ENCODE data around the gene LUM. TPM values are rescaled to one million over a fixed set of nuclear protein-coding genes. Genes with fewer than 3 reads are reported as not detected.

Gene LUM
- total RNA-seq, 2 donors from 2014 or later, result not detected

DNA sequence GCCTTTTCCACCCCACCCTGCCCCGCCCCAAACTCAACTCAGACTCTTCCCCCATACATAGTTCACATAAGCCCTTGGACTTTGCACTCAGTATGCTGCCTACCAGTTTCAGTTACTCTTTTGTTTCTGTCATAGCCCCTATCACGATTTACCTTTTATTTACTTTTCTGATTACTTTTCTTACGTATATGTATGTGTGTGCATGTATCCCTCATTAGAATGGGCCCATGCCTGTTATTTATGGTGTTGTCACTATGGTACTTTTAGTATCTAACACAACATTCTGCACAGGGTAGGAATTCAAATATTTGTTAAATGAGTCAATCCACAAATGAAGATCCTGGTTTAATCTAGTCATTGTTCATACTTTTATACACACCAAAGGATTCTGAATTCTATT lies 16.5 kb upstream of the LUM start:
- H3K27me3 Mint-ChIP-seq, result no peaks in the 10 kb centered on the region
- no peak overlapping the region for H3K4me3 Mint-ChIP-seq
- H3K9me3 ChIP-seq (ENCODE audit: control insufficient read depth, low read length, poor library complexity, severe bottlenecking), result no peaks in the 10 kb centered on the region
- no peaks in the 10 kb centered on the region for H3K4me1 Mint-ChIP-seq
- H3K27ac Mint-ChIP-seq, result no peak overlapping the region
- DNase-seq, result no peak
- ATAC-seq, result no peak
- no peaks in the 10 kb centered on the region for H3K36me3 Mint-ChIP-seq (ENCODE audit: low read depth)

DNA sequence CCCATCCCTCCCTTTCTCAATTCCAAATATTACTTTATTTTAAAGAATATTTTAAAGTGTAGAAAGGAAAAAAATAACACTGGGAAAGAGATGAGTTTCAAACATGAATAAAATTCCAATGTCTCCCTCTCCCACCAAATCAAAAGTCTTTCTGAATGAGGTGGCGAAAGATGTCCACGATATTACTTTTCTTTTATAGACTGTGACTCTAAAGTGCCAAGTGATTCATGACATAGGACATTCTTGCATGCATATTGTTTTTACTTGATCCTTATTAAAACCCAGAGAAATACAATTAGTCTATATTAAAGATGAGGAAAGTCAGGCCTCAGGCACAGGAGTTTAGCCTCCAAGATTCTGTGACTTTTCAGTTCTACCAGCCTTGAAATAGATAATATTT lies 16.0 kb upstream of the LUM start:
- no peak for DNase-seq
- no peaks in the 10 kb centered on the region for H3K27me3 Mint-ChIP-seq
- no peak overlapping the region for H3K4me3 Mint-ChIP-seq
- no peaks in the 10 kb centered on the region for H3K4me1 Mint-ChIP-seq
- H3K36me3 Mint-ChIP-seq (ENCODE audit: low read depth), result no peaks in the 10 kb centered on the region
- H3K9me3 ChIP-seq (ENCODE audit: control insufficient read depth, low read length, poor library complexity, severe bottlenecking), result no peaks in the 10 kb centered on the region
- ATAC-seq, result no peak
- H3K27ac Mint-ChIP-seq, result no peak overlapping the region

GRCh38 chr12:91126516-91126915 lies 15.2 kb upstream of the LUM start:
- H3K36me3 Mint-ChIP-seq (ENCODE audit: low read depth), result no peaks in the 10 kb centered on the region
- no peaks in the 10 kb centered on the region for H3K27me3 Mint-ChIP-seq
- ATAC-seq (no peak), DNase-seq (no peak)
- no peaks in the 10 kb centered on the region for H3K4me1 Mint-ChIP-seq
- no peaks in the 10 kb centered on the region for H3K9me3 ChIP-seq (ENCODE audit: control insufficient read depth, low read length, poor library complexity, severe bottlenecking)
- H3K4me3 Mint-ChIP-seq, result no peak overlapping the region
- no peak overlapping the region for H3K27ac Mint-ChIP-seq

DNA sequence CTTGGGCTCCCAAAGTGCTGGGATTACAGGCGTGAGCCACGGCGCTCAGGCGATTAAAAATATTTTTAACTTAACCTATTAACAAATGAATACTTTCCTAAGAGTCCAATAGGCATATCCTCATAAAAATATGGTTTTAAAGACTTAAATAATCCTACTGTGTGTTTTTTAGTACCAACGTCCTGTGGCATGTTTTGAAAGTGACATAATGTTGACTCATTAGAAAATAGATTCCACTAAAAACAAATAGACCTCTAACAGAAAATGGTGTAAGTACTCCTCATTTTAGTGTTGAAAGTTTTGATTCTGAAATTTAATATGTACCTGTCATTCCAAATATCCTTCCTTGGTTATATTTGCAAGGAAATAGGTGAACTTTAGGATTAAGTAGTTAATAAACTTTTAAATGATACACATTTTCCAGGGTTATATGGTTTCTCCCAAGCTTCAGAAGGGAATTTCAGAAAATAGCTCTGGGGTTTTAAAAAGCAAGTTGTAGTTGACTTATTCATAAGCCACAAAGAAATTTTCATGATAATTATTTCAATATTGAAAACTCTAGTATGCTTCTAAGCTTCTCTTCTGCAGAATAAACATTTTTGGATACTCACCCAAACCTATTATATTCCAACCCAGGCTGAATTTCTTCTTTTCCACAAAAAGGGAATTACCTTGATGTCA lies 12.1 kb upstream of the LUM start:
- Mint-ChIP-seq H3K36me3 (ENCODE audit: low read depth) (no peaks in the 10 kb centered on the region), H3K4me1 (no peaks in the 10 kb centered on the region), H3K27me3 (no peaks in the 10 kb centered on the region), H3K4me3 (no peak overlapping the region), H3K27ac (no peak overlapping the region)
- no peaks in the 10 kb centered on the region for H3K9me3 ChIP-seq (ENCODE audit: control insufficient read depth, low read length, poor library complexity, severe bottlenecking)
- DNase-seq (no peak), ATAC-seq (no peak)

GRCh38 chr12:91120781-91121180 lies 9.5 kb upstream of the LUM start:
- no peak for ATAC-seq
- Mint-ChIP-seq H3K27ac (no peak overlapping the region), H3K4me1 (no peaks in the 10 kb centered on the region), H3K4me3 (no peak overlapping the region), H3K27me3 (no peaks in the 10 kb centered on the region), H3K36me3 (ENCODE audit: low read depth) (no peaks in the 10 kb centered on the region)
- no peak for DNase-seq
- H3K9me3 ChIP-seq (ENCODE audit: control insufficient read depth, low read length, poor library complexity, severe bottlenecking), result no peaks in the 10 kb centered on the region

DNA sequence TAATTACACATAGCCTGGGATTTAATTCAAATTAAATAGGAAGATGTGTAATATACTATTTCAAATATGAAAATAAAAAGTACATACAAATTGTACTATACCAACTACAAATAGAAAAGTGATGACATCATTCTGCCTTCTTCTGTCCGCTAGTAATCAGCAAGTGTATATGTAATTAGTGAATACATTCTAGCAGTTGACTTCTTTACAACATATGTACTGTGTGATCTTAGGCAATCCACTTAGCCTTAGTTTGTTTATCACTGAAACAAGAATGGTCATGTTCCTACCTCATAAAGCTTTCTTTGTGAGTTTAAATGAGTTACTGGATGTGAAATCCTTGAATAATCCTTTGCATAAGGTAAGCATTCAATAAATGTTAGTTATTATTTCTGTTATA lies 7.8 kb upstream of the LUM start:
- no peaks in the 10 kb centered on the region for H3K9me3 ChIP-seq (ENCODE audit: control insufficient read depth, low read length, poor library complexity, severe bottlenecking)

DNA sequence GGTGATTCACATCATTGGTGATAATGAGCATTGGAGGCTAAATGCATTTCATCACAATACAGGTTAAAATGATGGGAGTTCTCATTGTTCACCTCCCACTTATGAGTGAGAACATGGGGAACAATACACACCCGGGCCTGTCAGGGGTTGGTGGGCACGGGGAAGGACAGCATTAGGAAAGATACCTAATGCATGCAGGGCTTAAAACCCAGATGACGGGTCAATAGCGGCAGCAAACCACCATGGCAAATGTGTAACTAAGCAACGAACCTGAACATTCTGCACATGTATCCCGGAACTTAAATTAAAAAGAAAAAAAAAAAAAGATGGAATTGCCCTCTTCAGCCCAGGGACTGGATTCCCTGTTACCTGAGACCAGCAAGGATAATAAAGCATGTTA lies 2.3 kb upstream of the LUM start:
- no peak overlapping the region for H3K4me3 Mint-ChIP-seq
- no peak overlapping the region for H3K27ac Mint-ChIP-seq
- ATAC-seq (no peak), DNase-seq (no peak)
- no peaks in the 10 kb centered on the region for H3K36me3 Mint-ChIP-seq (ENCODE audit: low read depth)
- no peaks in the 10 kb centered on the region for H3K27me3 Mint-ChIP-seq
- H3K9me3 ChIP-seq (ENCODE audit: control insufficient read depth, low read length, poor library complexity, severe bottlenecking), result no peaks in the 10 kb centered on the region
- H3K4me1 Mint-ChIP-seq, result no peaks in the 10 kb centered on the region

More for the DNA sequence above, 7.8 kb upstream of the LUM start:
- Mint-ChIP-seq H3K27ac (no peak overlapping the region), H3K36me3 (ENCODE audit: low read depth) (no peaks in the 10 kb centered on the region), H3K27me3 (no peaks in the 10 kb centered on the region), H3K4me1 (no peaks in the 10 kb centered on the region), H3K4me3 (no peak overlapping the region)
- no peak for DNase-seq
- no peak for ATAC-seq

DNA sequence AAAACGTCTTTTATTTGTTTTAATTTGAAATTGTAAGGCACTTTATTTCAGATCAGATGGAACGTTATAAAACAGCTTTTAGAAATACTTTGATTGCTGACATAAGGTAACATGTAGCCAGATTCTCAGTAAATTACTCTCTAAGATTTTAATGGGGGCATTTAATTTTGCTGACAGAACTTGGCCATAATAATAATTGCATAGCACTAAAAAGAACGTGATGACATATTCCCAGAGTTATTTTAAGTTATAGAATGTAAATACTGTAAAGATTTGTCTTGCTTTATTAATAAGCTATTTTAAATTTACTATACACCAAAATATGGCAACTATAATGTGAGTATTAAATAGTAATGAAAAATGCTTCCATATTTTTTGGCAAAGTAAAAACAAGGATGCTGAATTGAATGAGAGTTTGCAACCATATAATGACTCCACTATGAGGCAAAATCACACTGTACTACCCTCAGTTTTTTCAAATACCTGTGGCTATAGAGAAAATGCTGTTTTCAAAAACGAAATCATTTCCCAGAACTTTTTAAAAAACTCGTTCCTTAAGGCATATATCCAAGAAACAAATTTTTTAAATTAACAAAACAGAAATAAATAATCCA lies 876 bp downstream of the LUM start:
- H3K27me3 Mint-ChIP-seq, result peaks cover 12% of the 10 kb centered on the region
- no peak overlapping the region for H3K27ac Mint-ChIP-seq
- no peaks in the 10 kb centered on the region for H3K36me3 Mint-ChIP-seq (ENCODE audit: low read depth)
- H3K4me1 Mint-ChIP-seq, result no peaks in the 10 kb centered on the region
- H3K4me3 Mint-ChIP-seq, result no peak overlapping the region
- no peaks in the 10 kb centered on the region for H3K9me3 ChIP-seq (ENCODE audit: control insufficient read depth, low read length, poor library complexity, severe bottlenecking)
- ATAC-seq (no peak), DNase-seq (no peak)

DNA sequence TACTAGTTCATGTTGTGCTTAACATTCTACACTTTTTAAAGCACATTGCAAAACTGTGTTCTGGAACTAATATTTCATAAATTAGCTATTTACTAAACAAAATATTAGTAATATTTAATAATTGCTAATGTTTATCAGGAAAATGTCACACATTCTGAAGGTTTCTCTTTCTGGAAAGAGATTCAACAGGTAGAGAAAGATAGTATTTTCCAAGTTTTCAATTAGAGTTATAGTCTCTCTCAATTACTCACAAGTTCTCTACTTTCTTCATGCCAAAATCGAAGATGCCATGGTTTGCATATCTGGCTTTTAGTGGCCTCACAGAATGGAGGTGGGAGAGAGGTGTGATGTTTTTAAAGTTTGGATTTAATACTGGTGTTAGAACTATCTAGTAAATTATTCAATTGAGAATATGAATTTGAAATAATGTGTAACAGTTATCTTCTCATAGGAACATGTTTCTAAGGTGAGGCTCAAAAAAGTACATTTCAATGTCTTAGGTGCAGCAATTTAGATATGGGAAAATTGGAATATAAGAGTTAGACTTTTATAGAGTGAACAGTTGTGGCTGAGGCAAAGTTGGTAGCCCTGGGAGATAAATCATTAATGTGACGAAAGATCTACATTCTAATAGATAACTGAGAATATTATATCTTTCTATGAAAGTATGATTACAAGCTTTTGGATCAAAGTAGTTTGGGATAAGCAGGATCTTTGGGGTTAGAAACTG lies 1.5 kb downstream of the LUM start:
- Mint-ChIP-seq H3K36me3 (ENCODE audit: low read depth) (no peaks in the 10 kb centered on the region), H3K27ac (no peak overlapping the region), H3K4me3 (no peak overlapping the region), H3K4me1 (no peaks in the 10 kb centered on the region), H3K27me3 (peaks cover 12% of the 10 kb centered on the region)
- ATAC-seq (no peak), DNase-seq (no peak)
- H3K9me3 ChIP-seq (ENCODE audit: control insufficient read depth, low read length, poor library complexity, severe bottlenecking), result no peaks in the 10 kb centered on the region

DNA sequence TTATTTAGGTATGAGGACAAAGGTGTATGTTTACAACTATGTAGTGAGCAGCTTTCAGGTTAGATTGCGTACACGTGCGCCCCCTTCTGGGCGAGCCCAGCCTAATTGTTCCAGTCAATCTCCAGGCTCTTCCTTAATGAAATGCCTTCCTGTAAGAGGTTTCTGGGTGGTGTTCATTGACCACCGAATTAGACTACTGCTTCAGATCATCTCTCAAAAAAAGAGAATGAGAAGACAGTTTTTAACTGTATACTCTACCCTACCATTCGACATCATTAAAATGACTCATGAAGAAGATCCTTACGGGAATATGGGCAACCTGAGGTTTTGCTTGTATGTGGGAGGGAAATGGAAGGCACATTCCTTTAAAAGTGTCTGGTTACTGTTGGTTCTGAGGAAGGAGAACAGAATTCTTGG lies 2.1 kb downstream of the LUM start:
- no peak overlapping the region for H3K4me3 Mint-ChIP-seq
- no peaks in the 10 kb centered on the region for H3K9me3 ChIP-seq (ENCODE audit: control insufficient read depth, low read length, poor library complexity, severe bottlenecking)
- H3K27me3 Mint-ChIP-seq, result peaks cover 12% of the 10 kb centered on the region
- peak; percentile 40 for ATAC-seq
- DNase-seq, result peak in 1 of 3 donors; percentile 9
- no peaks in the 10 kb centered on the region for H3K36me3 Mint-ChIP-seq (ENCODE audit: low read depth)
- no peak overlapping the region for H3K27ac Mint-ChIP-seq
- H3K4me1 Mint-ChIP-seq, result no peaks in the 10 kb centered on the region

GRCh38 chr12:91108196-91108755 lies 3.0 kb downstream of the LUM start:
- no peak overlapping the region for H3K4me3 Mint-ChIP-seq
- H3K4me1 Mint-ChIP-seq, result no peaks in the 10 kb centered on the region
- no peak for DNase-seq
- no peak overlapping the region for H3K27ac Mint-ChIP-seq
- no peaks in the 10 kb centered on the region for H3K36me3 Mint-ChIP-seq (ENCODE audit: low read depth)
- ATAC-seq, result no peak
- peaks cover 12% of the 10 kb centered on the region for H3K27me3 Mint-ChIP-seq
- no peaks in the 10 kb centered on the region for H3K9me3 ChIP-seq (ENCODE audit: control insufficient read depth, low read length, poor library complexity, severe bottlenecking)

GRCh38 chr12:91106283-91106682 lies 5.0 kb downstream of the LUM start:
- Mint-ChIP-seq H3K36me3 (ENCODE audit: low read depth) (no peaks in the 10 kb centered on the region), H3K4me1 (no peaks in the 10 kb centered on the region), H3K27ac (no peak overlapping the region), H3K27me3 (peaks cover 12% of the 10 kb centered on the region), H3K4me3 (no peak overlapping the region)
- H3K9me3 ChIP-seq (ENCODE audit: control insufficient read depth, low read length, poor library complexity, severe bottlenecking), result no peaks in the 10 kb centered on the region
- no peak for ATAC-seq
- no peak for DNase-seq

DNA sequence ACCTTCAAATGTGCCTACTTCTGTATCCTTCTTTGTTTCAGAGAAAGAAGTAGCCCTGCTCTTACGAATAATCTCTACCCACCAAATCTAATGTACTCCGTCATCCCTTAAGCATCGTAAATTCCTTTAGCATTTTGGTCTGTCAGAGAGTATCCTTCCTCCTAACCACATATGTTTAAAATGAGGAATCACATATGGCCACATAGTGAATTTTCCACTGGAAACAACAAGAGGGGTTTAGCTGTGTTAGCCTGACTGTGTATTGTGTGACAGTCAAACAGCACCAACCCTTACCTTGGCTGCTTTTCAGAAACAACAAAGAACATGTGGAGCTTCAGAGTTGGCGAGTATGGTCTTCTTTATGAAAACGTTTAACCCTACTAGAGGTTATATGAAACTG lies 5.5 kb downstream of the LUM start:
- ATAC-seq (no peak), DNase-seq (no peak)
- peaks cover 12% of the 10 kb centered on the region for H3K27me3 Mint-ChIP-seq
- no peak overlapping the region for H3K27ac Mint-ChIP-seq
- no peaks in the 10 kb centered on the region for H3K36me3 Mint-ChIP-seq (ENCODE audit: low read depth)
- H3K9me3 ChIP-seq (ENCODE audit: control insufficient read depth, low read length, poor library complexity, severe bottlenecking), result no peaks in the 10 kb centered on the region
- H3K4me1 Mint-ChIP-seq, result no peaks in the 10 kb centered on the region
- no peak overlapping the region for H3K4me3 Mint-ChIP-seq
